Coronary artery (tissue), 2 donors: Measurements from ENCODE around the gene PKP1.

Experiments used
- DNase-seq: peaks from one replicate; pipeline ENCODE4 v3.0.0-alpha.2; 2017; ENCODE audit warnings: low spot score
- H3K27ac ChIP-seq, 2 donors: fragments of 200-600 bp; sonication (generic); one replicate each; pipeline ENCODE4 v1.5.1; 2016 to 2019
- H3K4me3 ChIP-seq: fragments of 200-600 bp; sonication (generic); 2 replicates; pipeline ENCODE4 v1.5.1; 2016; ENCODE audit warnings: mild to moderate bottlenecking, moderate library complexity
- CTCF ChIP-seq: fragments of 200-600 bp; sonication (generic); IDR thresholded peaks from one replicate; pipeline ENCODE4 v1.5.1; 2019; ENCODE audit warnings: antibody characterized with exemption

PKP1 gene

DNA sequence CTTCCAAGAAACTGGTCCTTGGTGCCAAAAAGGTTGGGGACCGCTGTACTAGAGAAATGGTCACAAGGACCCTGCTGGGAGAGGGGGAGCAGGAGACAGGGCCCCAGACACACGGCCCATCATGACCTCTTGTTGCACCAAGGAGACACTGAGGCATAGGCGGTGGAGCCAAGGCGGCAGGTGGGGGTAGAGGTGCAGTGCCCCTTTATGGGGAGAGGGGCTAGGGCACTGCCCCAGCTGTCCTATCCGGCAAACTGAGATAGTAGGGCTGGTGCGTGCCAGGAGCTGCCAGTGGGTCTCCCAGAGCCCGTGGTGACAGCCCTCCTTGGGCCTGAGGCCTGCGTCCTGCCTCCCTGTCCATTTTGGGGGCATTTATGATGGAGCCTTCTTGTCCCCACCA lies 73.9 kb downstream of the PKP1 start:
- DNase-seq: no peak
- H3K4me3 ChIP-seq: no peak overlapping the region
- no peak for TF ChIP-seq CTCF
- no peak overlapping the region for H3K27ac ChIP-seq

DNA sequence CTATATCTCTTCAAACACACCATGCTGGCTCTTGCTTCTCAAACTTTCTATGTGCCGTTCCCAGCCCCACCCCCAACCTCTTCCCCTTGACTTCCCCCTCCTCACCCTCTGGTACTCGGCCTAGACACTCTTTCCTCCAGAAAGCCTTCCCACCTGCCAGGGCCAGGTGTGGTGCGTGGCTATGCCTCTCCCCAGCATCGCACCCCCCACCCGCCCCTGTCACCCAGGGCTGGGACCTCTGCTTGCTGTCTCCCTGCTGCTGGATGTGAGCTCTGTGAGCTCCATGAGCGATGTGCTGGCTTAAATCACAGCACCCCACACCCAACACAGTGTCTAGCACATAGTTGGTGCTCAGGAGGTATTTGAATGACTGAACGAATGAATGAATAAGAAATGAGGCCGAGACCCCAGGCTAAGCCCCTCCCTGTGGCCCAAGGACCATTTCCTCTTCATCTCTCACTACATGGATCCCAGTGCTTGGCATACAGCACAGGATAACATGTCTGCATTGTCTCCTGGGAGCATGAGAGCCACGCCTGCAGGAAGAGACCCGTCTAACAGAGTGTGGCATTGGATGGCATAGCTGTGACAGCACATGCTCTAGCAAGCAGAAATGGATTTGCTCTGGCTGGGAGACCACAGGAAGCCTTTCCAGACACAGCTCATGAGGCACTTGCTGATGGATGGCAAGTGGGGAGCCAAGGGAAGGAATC lies 74.5 kb downstream of the PKP1 start:
- no peak for DNase-seq
- H3K4me3 ChIP-seq: no peak overlapping the region
- H3K27ac ChIP-seq: no peak overlapping the region
- TF ChIP-seq CTCF: no peak

GRCh38 chr1:201358596-201358995 lies 75.3 kb downstream of the PKP1 start:
- H3K4me3 ChIP-seq: no peak overlapping the region
- H3K27ac ChIP-seq: no peak overlapping the region
- DNase-seq: no peak
- TF ChIP-seq CTCF: no peak

- DNase-seq: no peak
- Histone ChIP-seq H3K4me3 (no peak overlapping the region), H3K27ac (no peak overlapping the region)
- no peak for TF ChIP-seq CTCF
Measured at GRCh38 chr1:201359031-201359872, 75.9 kb downstream of the PKP1 start.

- DNase-seq: no peak
- H3K4me3 ChIP-seq: no peak overlapping the region
- no peak for TF ChIP-seq CTCF
- no peak overlapping the region for H3K27ac ChIP-seq
Measured at GRCh38 chr1:201359873-201360210, 76.5 kb downstream of the PKP1 start.

DNA sequence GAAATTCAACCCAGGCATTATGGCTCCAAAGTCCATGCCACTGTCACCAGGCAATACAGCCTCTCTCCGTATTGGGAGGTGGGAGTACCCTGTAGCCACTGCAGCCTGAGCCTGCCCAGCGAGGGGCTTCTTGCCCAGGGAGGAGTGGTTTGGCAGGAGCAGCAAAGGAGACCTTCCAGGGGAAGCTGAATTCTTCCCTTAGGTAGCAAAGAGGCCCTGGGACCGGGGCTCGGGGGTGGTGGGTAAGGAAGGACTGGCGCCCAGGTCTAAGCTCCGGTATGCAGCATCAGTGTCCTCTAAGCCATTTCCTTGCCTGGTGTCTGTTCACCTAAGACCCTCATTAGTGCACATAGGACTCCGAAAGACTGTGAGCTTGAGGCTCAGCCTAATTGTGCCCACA lies 77.2 kb downstream of the PKP1 start:
- H3K4me3 ChIP-seq: no peak overlapping the region
- DNase-seq: no peak
- no peak for TF ChIP-seq CTCF
- H3K27ac ChIP-seq: no peak overlapping the region
